ENCODE results near the gene LEF1.

- TF ChIP-seq CTCF (IDR thresholded peaks at IDR 0.05; ENCODE audit: low read depth, low read length): no peak
- TF ChIP-seq EZH2phosphoT487 (IDR thresholded peaks at IDR 0.05; ENCODE audit: low read depth): no peak
Observed at GRCh38 chr4:108068442-108068841, 100.3 kb downstream of the LEF1 start.
